Measurements from ENCODE around the gene WFS1. TPM values are rescaled to one million over a fixed set of nuclear protein-coding genes. Genes with fewer than 3 reads are reported as not detected.

The WFS1 gene
- total RNA-seq, 2 experiments from 2014 or later: 1.3 to 1.7 TPM

- H3K27ac ChIP-seq (ENCODE audit: low read depth in 1 of 2, low read length in 2 of 2): no peak overlapping the region
- no peaks in the 10 kb centered on the region for H3K36me3 ChIP-seq (ENCODE audit: insufficient read depth, low read length)
- TF ChIP-seq CTCF (IDR thresholded peaks at IDR 0.05): no peak
- peaks cover 19% of the 10 kb centered on the region for H3K4me1 Mint-ChIP-seq (ENCODE audit: low read depth)
- POLR2A ChIA-PET: no interaction called here
- DNase-seq (peak in 3 of 14 experiments; percentile 9 to 72 (median 13)), ATAC-seq (ENCODE audit: poor library complexity) (no peak)
- no peak overlapping the region for H3K27ac Mint-ChIP-seq
- H3K27me3 Mint-ChIP-seq: peaks cover 47% of the 10 kb centered on the region
- no peaks in the 10 kb centered on the region for H3K36me3 Mint-ChIP-seq (ENCODE audit: low read depth)
- peaks cover 7 to 15% of the 10 kb centered on the region in 2 experiments for H3K9me3 ChIP-seq (ENCODE audit: control insufficient read depth in 1 of 2, insufficient read depth in 1 of 2, low read length in 2 of 2)
- CTCF ChIA-PET: interaction anchor here (1.4 kb wide), 1 partner anchor 11 kb away, joined by 4 read pairs; no protein-coding TSS in a partner anchor
- peak overlapping the region; percentile 19 for H3K4me3 ChIP-seq (ENCODE audit: low read length)
- H3K4me1 ChIP-seq (ENCODE audit: insufficient read depth, low read length): peaks cover 24% of the 10 kb centered on the region
- peaks cover 8 to 11% of the 10 kb centered on the region in 2 experiments for H3K27me3 ChIP-seq (ENCODE audit: control insufficient read depth in 1 of 2, insufficient read depth in 2 of 2, low read length in 2 of 2)
- H3K9me3 Mint-ChIP-seq: no peaks in the 10 kb centered on the region
- no peak overlapping the region for H3K4me3 Mint-ChIP-seq
- intact Hi-C loops (cut with DNase I, micrococcal nuclease): no loop called here
These were observed 68.7 kb downstream of the WFS1 start for GRCh38 chr4:6338175-6338950.

GRCh38 chr4:6338951-6339817, 69.5 kb downstream of the WFS1 start:
- Histone ChIP-seq H3K9me3 (ENCODE audit: control insufficient read depth in 1 of 2, insufficient read depth in 1 of 2, low read length in 2 of 2) (peaks cover 0 to 6% of the 10 kb centered on the region in 2 experiments), H3K4me1 (ENCODE audit: insufficient read depth, low read length) (peaks cover 24% of the 10 kb centered on the region), H3K4me3 (ENCODE audit: low read length) (no peak overlapping the region), H3K27ac (ENCODE audit: low read depth in 1 of 2, low read length in 2 of 2) (no peak overlapping the region), H3K27me3 (ENCODE audit: control insufficient read depth in 1 of 2, insufficient read depth in 2 of 2, low read length in 2 of 2) (peaks cover 8 to 11% of the 10 kb centered on the region in 2 experiments), H3K36me3 (ENCODE audit: insufficient read depth, low read length) (no peaks in the 10 kb centered on the region)
- Mint-ChIP-seq H3K36me3 (ENCODE audit: low read depth) (no peaks in the 10 kb centered on the region), H3K4me3 (no peak overlapping the region), H3K4me1 (ENCODE audit: low read depth) (peaks cover 19% of the 10 kb centered on the region), H3K9me3 (no peaks in the 10 kb centered on the region), H3K27ac (no peak overlapping the region), H3K27me3 (peaks cover 44% of the 10 kb centered on the region)
- ATAC-seq (ENCODE audit: poor library complexity): no peak
- intact Hi-C loops (cut with DNase I, micrococcal nuclease): no loop called here
- no peak for TF ChIP-seq CTCF (IDR thresholded peaks at IDR 0.05)
- no peak for DNase-seq
- CTCF ChIA-PET: interaction anchor here (1.2 to 1.4 kb wide), 2 partner anchors 8 to 12 kb away, joined by 3 to 4 read pairs; no protein-coding TSS in a partner anchor
- POLR2A ChIA-PET: no interaction called here

GRCh38 chr4:6339818-6340445, 70.3 kb downstream of the WFS1 start:
- DNase-seq: no peak
- Mint-ChIP-seq H3K27ac (no peak overlapping the region), H3K27me3 (peaks cover 41% of the 10 kb centered on the region), H3K36me3 (ENCODE audit: low read depth) (no peaks in the 10 kb centered on the region), H3K4me3 (no peak overlapping the region), H3K9me3 (no peaks in the 10 kb centered on the region), H3K4me1 (ENCODE audit: low read depth) (peaks cover 19% of the 10 kb centered on the region)
- ATAC-seq (ENCODE audit: poor library complexity): no peak
- H3K9me3 ChIP-seq (ENCODE audit: control insufficient read depth in 1 of 2, insufficient read depth in 1 of 2, low read length in 2 of 2): no peaks in the 10 kb centered on the region
- intact Hi-C loops (cut with DNase I, micrococcal nuclease): no loop called here
- ChIA-PET POLR2A (no interaction called here), CTCF (interaction anchor here (1.2 to 1.4 kb wide), 2 partner anchors 8 to 12 kb away, joined by 3 to 4 read pairs; no protein-coding TSS in a partner anchor)
- H3K36me3 ChIP-seq (ENCODE audit: insufficient read depth, low read length): no peaks in the 10 kb centered on the region
- H3K27ac ChIP-seq (ENCODE audit: low read depth in 1 of 2, low read length in 2 of 2): no peak overlapping the region
- H3K27me3 ChIP-seq (ENCODE audit: control insufficient read depth in 1 of 2, insufficient read depth in 2 of 2, low read length in 2 of 2): peaks cover 8 to 11% of the 10 kb centered on the region in 2 experiments
- no peak for TF ChIP-seq CTCF (IDR thresholded peaks at IDR 0.05)
- peaks cover 24% of the 10 kb centered on the region for H3K4me1 ChIP-seq (ENCODE audit: insufficient read depth, low read length)
- H3K4me3 ChIP-seq (ENCODE audit: low read length): no peak overlapping the region
